Measurements from ENCODE around the gene ADGRG1.

ADGRG1 gene

DNA sequence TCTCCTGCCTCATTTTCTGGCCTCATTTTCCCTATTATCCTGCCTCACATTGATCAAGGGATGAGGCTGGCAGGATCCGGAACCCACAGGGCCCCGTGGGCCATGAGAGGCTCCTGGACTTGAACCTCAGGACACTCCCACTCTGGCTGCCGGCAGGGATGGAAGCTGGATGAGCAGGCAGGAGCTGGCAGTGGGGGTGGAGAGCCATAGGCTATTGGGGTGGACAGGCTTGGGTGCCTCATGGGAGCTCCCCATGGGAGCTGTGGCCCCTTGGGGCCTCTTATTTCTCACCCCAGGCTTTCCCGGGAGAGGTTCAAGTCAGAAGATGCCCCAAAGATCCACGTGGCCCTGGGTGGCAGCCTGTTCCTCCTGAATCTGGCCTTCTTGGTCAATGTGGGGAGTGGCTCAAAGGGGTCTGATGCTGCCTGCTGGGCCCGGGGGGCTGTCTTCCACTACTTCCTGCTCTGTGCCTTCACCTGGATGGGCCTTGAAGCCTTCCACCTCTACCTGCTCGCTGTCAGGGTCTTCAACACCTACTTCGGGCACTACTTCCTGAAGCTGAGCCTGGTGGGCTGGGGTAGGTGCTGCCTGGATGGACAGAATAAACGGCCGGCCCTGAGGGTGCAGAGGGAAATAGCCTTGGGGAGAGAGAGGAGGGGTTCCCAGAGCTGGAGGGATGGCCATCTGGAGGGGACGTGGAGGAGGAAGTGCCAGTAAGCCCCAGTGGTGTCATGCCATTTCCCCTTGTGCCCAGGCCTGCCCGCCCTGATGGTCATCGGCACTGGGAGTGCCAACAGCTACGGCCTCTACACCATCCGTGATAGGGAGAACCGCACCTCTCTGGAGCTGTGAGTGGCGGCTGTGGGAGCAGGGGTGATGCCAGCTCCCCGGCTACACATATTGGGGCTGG lies 55.5 kb downstream of the ADGRG1 start:
- no peak overlapping the region for H3K27ac ChIP-seq
- TF ChIP-seq, protein P1, sequence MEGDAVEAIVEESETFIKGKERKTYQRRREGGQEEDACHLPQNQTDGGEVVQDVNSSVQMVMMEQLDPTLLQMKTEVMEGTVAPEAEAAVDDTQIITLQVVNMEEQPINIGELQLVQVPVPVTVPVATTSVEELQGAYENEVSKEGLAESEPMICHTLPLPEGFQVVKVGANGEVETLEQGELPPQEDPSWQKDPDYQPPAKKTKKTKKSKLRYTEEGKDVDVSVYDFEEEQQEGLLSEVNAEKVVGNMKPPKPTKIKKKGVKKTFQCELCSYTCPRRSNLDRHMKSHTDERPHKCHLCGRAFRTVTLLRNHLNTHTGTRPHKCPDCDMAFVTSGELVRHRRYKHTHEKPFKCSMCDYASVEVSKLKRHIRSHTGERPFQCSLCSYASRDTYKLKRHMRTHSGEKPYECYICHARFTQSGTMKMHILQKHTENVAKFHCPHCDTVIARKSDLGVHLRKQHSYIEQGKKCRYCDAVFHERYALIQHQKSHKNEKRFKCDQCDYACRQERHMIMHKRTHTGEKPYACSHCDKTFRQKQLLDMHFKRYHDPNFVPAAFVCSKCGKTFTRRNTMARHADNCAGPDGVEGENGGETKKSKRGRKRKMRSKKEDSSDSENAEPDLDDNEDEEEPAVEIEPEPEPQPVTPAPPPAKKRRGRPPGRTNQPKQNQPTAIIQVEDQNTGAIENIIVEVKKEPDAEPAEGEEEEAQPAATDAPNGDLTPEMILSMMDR (conservative IDR thresholded peaks at IDR 0.05), result no peak

DNA sequence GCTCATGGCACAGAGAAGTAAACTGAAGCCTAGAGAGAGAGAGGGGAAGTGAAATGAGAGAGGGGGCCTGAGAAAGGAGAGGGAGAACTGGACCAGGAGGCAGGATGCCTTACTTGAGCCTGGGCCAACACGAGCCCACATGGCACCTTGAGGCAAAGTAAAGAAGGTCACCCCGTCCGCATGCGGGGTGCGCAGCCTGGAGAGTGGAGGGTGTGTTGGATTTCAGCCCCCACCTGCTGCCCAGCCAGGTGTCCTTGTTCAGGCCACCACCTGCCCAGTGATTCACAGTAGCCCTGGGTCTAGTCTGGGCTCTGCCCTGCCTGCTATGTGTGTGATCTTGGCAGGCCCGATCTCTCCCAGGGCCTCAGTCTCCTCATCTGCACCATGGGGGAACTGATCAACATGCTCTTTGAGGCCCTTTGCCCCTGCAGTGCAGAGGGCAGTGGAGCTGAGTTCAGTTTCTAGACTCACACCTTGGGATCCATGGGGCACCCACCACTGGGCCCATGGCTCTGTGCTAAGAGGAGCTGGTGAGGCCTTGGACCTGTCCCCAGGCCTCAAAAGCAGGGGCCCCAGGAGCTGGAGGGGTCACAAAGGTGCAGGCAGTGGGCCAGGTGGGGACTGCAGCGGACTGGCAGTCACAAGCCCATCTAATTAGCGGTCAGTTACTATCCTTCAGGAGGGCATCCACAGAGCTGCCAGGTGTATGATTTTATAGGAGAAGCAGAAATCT lies 56.4 kb downstream of the ADGRG1 start:
- TF ChIP-seq, protein P1 (conservative IDR thresholded peaks at IDR 0.05), result no peak
- H3K27ac ChIP-seq, result no peak overlapping the region

DNA sequence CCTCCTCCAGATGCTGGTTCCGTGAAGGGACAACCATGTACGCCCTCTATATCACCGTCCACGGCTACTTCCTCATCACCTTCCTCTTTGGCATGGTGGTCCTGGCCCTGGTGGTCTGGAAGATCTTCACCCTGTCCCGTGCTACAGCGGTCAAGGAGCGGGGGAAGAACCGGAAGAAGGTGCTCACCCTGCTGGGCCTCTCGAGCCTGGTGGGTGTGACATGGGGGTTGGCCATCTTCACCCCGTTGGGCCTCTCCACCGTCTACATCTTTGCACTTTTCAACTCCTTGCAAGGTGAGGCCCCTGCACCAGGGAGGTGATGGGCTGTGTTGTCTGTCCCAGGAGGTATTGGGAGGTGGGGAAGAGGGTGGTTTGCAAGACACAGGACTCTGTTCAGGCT lies 57.2 kb downstream of the ADGRG1 start:
- TF ChIP-seq, protein P1 (conservative IDR thresholded peaks at IDR 0.05), result no peak
- H3K27ac ChIP-seq, result no peak overlapping the region

DNA sequence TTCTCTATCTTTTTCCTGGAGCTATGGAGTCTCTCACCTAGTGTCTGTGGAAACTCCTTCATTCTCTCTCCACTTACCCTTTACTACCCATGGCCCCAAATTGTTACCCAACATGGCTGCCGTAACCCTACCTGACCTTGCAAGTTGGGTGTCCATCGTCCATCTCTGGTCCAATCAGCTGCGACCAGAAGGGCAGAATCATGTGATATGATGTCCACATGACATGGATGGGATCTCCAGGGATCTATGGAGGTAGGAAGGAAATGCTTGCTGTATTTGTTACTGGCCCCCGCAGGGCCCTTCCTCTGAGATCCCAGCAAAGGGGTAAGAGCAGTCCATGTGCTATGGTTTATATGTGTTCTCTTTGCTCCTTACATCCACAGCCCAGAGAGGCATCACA lies 58.1 kb downstream of the ADGRG1 start:
- TF ChIP-seq, protein P1 (conservative IDR thresholded peaks at IDR 0.05), result no peak
- no peak overlapping the region for H3K27ac ChIP-seq

DNA sequence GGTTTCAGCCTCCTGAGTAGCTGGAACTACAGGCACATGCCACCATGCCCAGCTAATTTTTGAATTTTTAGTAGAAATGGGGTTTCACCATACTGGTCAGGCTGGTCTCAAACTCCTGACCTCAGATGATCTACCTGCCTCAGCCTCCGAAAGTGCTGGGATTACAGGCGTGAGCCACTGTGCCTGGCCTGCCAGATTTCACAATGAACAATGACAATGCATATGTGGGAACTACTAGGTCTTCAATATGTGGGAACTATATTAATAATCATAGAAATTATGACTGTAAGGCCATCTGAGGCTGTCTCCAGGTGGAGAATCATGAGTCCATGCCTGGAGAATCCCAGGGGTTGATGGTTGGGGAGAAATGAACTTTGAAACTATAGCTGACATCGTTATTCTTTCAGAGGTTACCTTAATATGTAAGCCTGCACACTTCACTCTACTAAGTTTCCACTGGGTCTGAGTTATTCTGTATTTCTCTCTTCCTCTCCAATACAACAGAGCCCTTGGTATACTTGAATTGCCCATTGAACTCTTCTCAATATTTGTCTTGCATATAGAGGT lies 59.0 kb downstream of the ADGRG1 start:
- TF ChIP-seq, protein P1 (conservative IDR thresholded peaks at IDR 0.05), result no peak

DNA sequence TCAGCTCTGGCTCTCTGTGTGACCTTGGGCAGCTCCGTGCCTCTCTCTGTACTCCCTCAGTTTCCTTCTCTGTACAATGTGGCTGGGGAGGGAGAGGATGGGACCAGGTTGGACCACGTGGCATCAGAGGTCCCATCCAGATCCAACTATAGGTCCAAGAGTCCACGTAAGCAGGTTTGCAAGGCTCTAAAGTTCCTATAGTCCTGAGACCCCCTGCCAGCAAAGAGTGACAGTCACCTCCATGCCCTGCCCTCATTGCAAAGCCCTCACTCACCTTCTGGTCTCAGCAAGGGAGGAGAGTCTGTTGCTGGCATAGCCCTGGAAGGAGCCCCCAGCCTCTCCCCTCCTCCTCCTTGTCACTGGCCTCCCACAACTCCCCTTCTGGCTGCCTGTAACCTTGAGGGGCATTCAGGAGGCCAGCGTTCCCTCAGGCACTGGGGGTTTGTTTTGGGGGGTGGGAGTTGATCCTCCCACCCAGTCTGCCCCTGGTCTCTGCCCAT lies 60.1 kb downstream of the ADGRG1 start:
- TF ChIP-seq, protein P1 (conservative IDR thresholded peaks at IDR 0.05), result no peak
- H3K27ac ChIP-seq, result no peak overlapping the region

More for the DNA sequence above, 59.0 kb downstream of the ADGRG1 start:
- no peak overlapping the region for H3K27ac ChIP-seq

Data from VCaP (cell line).